H1 (cell line): ENCODE results near the gene TLL2. TPM values are rescaled to one million over a fixed set of nuclear protein-coding genes. Genes with fewer than 3 reads are reported as not detected.

Source experiments
- CTCF ChIA-PET: fragments of 300-600 bp; sonication (Branson Sonifier 250); formaldehyde crosslinking; loops from one replicate; lab custom pipeline; 2021; ENCODE audit not compliant: partially characterized antibody; lab: Charles Lee
- POLR2A ChIA-PET: fragments of 300-600 bp; sonication (Branson Sonifier 250); formaldehyde crosslinking; loops from one replicate; lab custom pipeline; 2021; ENCODE audit warnings: inconsistent platforms; ENCODE audit not compliant: partially characterized antibody; lab: Charles Lee
- DNase-seq, 2 experiments: peaks; one replicate each; pipeline versions ENCODE4 v3.0.0 to v3.0.0-alpha.2; 2010 to 2022; ENCODE audit warnings: low spot score in 2 of 2, low read depth in 1 of 2, mixed read lengths in 1 of 2
- FAIRE-seq: peaks from 2 replicates; lab custom pipeline; 2011; peaks lifted over from hg19 to GRCh38; lab: Jason Lieb, UNC
- H2AFZ ChIP-seq: 2 replicates; pipeline ENCODE4 v1.8.1; 2012; ENCODE audit warnings: low read length, inconsistent platforms
- H2AK5ac ChIP-seq: 2 replicates; pipeline ENCODE4 v1.6.1; 2013; ENCODE audit warnings: low read depth, low read length
- H2BK120ac ChIP-seq: replicated peaks from 2 replicates; pipeline ENCODE3; 2013; ENCODE audit warnings: low read depth, low read length, inconsistent platforms
- H2BK12ac ChIP-seq: 2 replicates; pipeline ENCODE4 v1.6.1; 2013; ENCODE audit warnings: low read depth, low read length
- H2BK15ac ChIP-seq: 2 replicates; pipeline ENCODE4 v1.6.1; 2013; ENCODE audit warnings: low read length
- H2BK20ac ChIP-seq: 2 replicates; pipeline ENCODE4 v1.6.1; 2013; ENCODE audit warnings: low read length
- H2BK5ac ChIP-seq: 2 replicates; pipeline ENCODE4 v1.6.1; 2013; ENCODE audit warnings: low read depth, low read length
- H3K14ac ChIP-seq: 2 replicates; pipeline ENCODE4 v1.6.1; 2013; ENCODE audit warnings: inconsistent platforms; ENCODE audit not compliant: insufficient read length
- H3K18ac ChIP-seq: 2 replicates; pipeline ENCODE4 v1.6.1; 2013; ENCODE audit warnings: low read length; ENCODE audit errors: extremely low read depth
- H3K23ac ChIP-seq: 2 replicates; pipeline ENCODE4 v1.6.1; 2013; ENCODE audit warnings: inconsistent platforms; ENCODE audit not compliant: insufficient read length
- H3K23me2 ChIP-seq: 2 replicates; pipeline ENCODE4 v1.6.1; 2013; ENCODE audit warnings: low read depth, low read length
- H3K27ac ChIP-seq: 2 replicates; pipeline ENCODE4 v1.6.1; 2011; ENCODE audit warnings: low read depth, low read length, inconsistent platforms
- H3K27me3 ChIP-seq, 4 experiments: replicated peaks in 1 of 4; 1 replicate in 1 of 4; 2 replicates in 3 of 4; pipeline versions ENCODE4 v1.6.1 to v1.8.1; 2011 to 2013; ENCODE audit warnings: low read length in 3 of 4, mild to moderate bottlenecking in 3 of 4, inconsistent platforms in 2 of 4, mixed read lengths in 2 of 4, moderate library complexity in 1 of 4; ENCODE audit not compliant: control insufficient read depth in 3 of 4, insufficient read depth in 3 of 4; ENCODE audit errors: extremely low read depth in 1 of 4
- H3K36me3 ChIP-seq, 4 experiments: 2 replicates each; pipeline versions ENCODE4 v1.6.1 to v1.8.1; 2011 to 2013; ENCODE audit warnings: mild to moderate bottlenecking in 4 of 4, low read length in 3 of 4, moderate library complexity in 2 of 4, control low read depth in 1 of 4, inconsistent platforms in 1 of 4; ENCODE audit not compliant: insufficient read depth in 4 of 4, control insufficient read depth in 2 of 4
- H3K4ac ChIP-seq: replicated peaks from 2 replicates; pipeline ENCODE3; 2013; ENCODE audit warnings: low read length, low read depth, mixed read lengths, inconsistent platforms; ENCODE audit not compliant: insufficient read length
- H3K4me1 ChIP-seq, 4 experiments: replicated peaks in 1 of 4; 1 replicate in 1 of 4; 2 replicates in 3 of 4; pipeline versions ENCODE4 v1.6.1 to v1.8.1; 2011 to 2013; ENCODE audit warnings: low read length in 3 of 4, inconsistent platforms in 2 of 4, mixed read lengths in 1 of 4; ENCODE audit not compliant: insufficient read depth in 4 of 4, control insufficient read depth in 3 of 4
- H3K4me2 ChIP-seq, 2 experiments: 2 replicates each; pipeline versions ENCODE4 v1.6.1 to v1.8.1; 2011 to 2013; ENCODE audit warnings: low read depth in 2 of 2, low read length in 2 of 2, control low read depth in 1 of 2, inconsistent platforms in 1 of 2, mild to moderate bottlenecking in 1 of 2; ENCODE audit not compliant: insufficient read depth in 1 of 2
- H3K4me3 ChIP-seq, 4 experiments: fragments of 200-600, 300-600 bp in 1 of 4; sonication (generic), shearing (Covaris generic), sonication (Bioruptor Twin) in 1 of 4; 2 replicates each; pipeline versions ENCODE4 v1.5.1 to v1.8.1; 2011 to 2016; ENCODE audit warnings: low read length in 4 of 4, low read depth in 3 of 4, control low read depth in 2 of 4, inconsistent platforms in 2 of 4, mild to moderate bottlenecking in 2 of 4, mixed read lengths in 1 of 4, moderate library complexity in 1 of 4; ENCODE audit not compliant: insufficient read depth in 2 of 4; ENCODE audit errors: extremely low read depth in 1 of 4
- H3K56ac ChIP-seq: replicated peaks from 2 replicates; pipeline ENCODE3; 2013; ENCODE audit warnings: low read depth, mild to moderate bottlenecking, mixed read lengths, low read length, inconsistent platforms; ENCODE audit not compliant: insufficient read length
- H3K79me1 ChIP-seq: 2 replicates; pipeline ENCODE4 v1.6.1; 2013; ENCODE audit warnings: low read depth, low read length, control low read depth
- H3K79me2 ChIP-seq, 2 experiments: 2 replicates each; pipeline versions ENCODE4 v1.6.1 to v1.8.1; 2012 to 2013; ENCODE audit warnings: low read length in 2 of 2, mild to moderate bottlenecking in 2 of 2, inconsistent platforms in 1 of 2; ENCODE audit not compliant: insufficient read depth in 2 of 2, control insufficient read depth in 1 of 2
- H3K9ac ChIP-seq, 4 experiments: replicated peaks in 1 of 4; 1 replicate in 1 of 4; 2 replicates in 3 of 4; pipeline versions ENCODE4 v1.6.1 to v1.8.1; 2011 to 2013; ENCODE audit warnings: low read depth in 3 of 4, low read length in 3 of 4, control low read depth in 2 of 4, mild to moderate bottlenecking in 2 of 4, moderate library complexity in 2 of 4, inconsistent platforms in 1 of 4; ENCODE audit errors: extremely low read depth in 1 of 4
- H3K9me3 ChIP-seq, 2 experiments: 2 replicates each; pipeline versions ENCODE4 v1.6.1 to v1.8.1; 2012 to 2013; ENCODE audit warnings: mild to moderate bottlenecking in 2 of 2, moderate library complexity in 2 of 2, control low read depth in 1 of 2, inconsistent platforms in 1 of 2, low read depth in 1 of 2, low read length in 1 of 2, mixed read lengths in 1 of 2; ENCODE audit not compliant: insufficient read depth in 2 of 2
- H4K20me1 ChIP-seq, 2 experiments: replicated peaks in 1 of 2; 2 replicates each; pipeline versions ENCODE3 to v1.8.1; 2011 to 2013; ENCODE audit warnings: inconsistent platforms in 2 of 2, low read length in 2 of 2, mild to moderate bottlenecking in 1 of 2; ENCODE audit not compliant: insufficient read depth in 2 of 2, control insufficient read depth in 1 of 2
- H4K5ac ChIP-seq: 2 replicates; pipeline ENCODE4 v1.6.1; 2013; ENCODE audit warnings: low read length, low read depth, mixed read lengths, inconsistent platforms; ENCODE audit not compliant: insufficient read length
- H4K8ac ChIP-seq: 2 replicates; pipeline ENCODE4 v1.8.0; 2013; ENCODE audit warnings: mild to moderate bottlenecking, moderate library complexity, low read length, inconsistent platforms; ENCODE audit not compliant: insufficient read depth; ENCODE audit errors: extremely low read depth
- H4K91ac ChIP-seq: replicated peaks from 2 replicates; pipeline ENCODE3; 2013; ENCODE audit warnings: low read length, mixed read lengths, inconsistent platforms; ENCODE audit not compliant: insufficient read length
- CBX8 ChIP-seq: fragments of 300-800, 300-1000 bp; sonication (generic); IDR thresholded peaks from 2 replicates; pipeline ENCODE4 v1.7.1; 2016; ENCODE audit warnings: low read depth, low read length, borderline replicate concordance
- HDAC2 ChIP-seq, 2 experiments: fragments of 300-600 bp in 1 of 2; sonication (generic) in 1 of 2; IDR thresholded peaks; 2 replicates each; pipeline ENCODE4 v1.6.1; 2011 to 2012; ENCODE audit warnings: low read depth in 2 of 2, low read length in 2 of 2, mild to moderate bottlenecking in 2 of 2, moderate library complexity in 2 of 2, borderline replicate concordance in 1 of 2, inconsistent platforms in 1 of 2
- KDM1A ChIP-seq: fragments of 200-600, 300-600 bp; sonication (generic); IDR thresholded peaks from 2 replicates; pipeline ENCODE4 v1.7.1; 2016; ENCODE audit warnings: mild to moderate bottlenecking, low read length, borderline replicate concordance
- POLR2A ChIP-seq, 2 experiments: IDR thresholded peaks; 1 replicate in 1 of 2; 2 replicates in 1 of 2; pipeline ENCODE4 v1.6.1; 2011; ENCODE audit warnings: low read depth in 2 of 2, low read length in 2 of 2, mild to moderate bottlenecking in 2 of 2; ENCODE audit errors: control extremely low read depth in 1 of 2
- RBBP5 ChIP-seq: IDR thresholded peaks from 2 replicates; pipeline ENCODE4 v1.7.1; 2012; ENCODE audit warnings: low read depth, mild to moderate bottlenecking, inconsistent platforms, low read length, moderate library complexity, borderline replicate concordance
- SIN3A ChIP-seq, 2 experiments: IDR thresholded peaks in 1 of 2; conservative IDR thresholded peaks in 1 of 2; 2 replicates each; pipeline ENCODE4 v1.6.1; 2011 to 2012; ENCODE audit warnings: low read length in 2 of 2, improper control_type of control experiment in 1 of 2, low read depth in 1 of 2, mild to moderate bottlenecking in 1 of 2
- SRF ChIP-seq: IDR thresholded peaks from 2 replicates; pipeline ENCODE4 v1.6.1; 2011; ENCODE audit warnings: mild to moderate bottlenecking, low read depth, low read length, moderate library complexity
- TEAD4 ChIP-seq: IDR thresholded peaks from 2 replicates; pipeline ENCODE4 v1.6.1; 2012; ENCODE audit warnings: low read depth, low read length, inconsistent platforms, mixed read lengths
- USF2 ChIP-seq: IDR thresholded peaks from 2 replicates; pipeline ENCODE4 v1.6.1; 2011; ENCODE audit warnings: low read length, improper control_type of control experiment
- WGBS, 2 experiments: shearing (Covaris generic) in 1 of 2; methylation state at CpG; one replicate each; pipeline versions ENCODE4 v1.1.6 to v1.1.7; 2013 to 2015; ENCODE audit warnings: low lambda C conversion rate in 2 of 2, mixed read lengths in 2 of 2, inconsistent platforms in 1 of 2, low coverage in 1 of 2, missing lambda C conversion rate in 1 of 2; ENCODE audit not compliant: insufficient replicate concordance in 2 of 2, insufficient coverage in 1 of 2, insufficient read length in 1 of 2; ENCODE audit errors: extremely low coverage in 1 of 2, missing lambda C conversion rate in 1 of 2; 5-methylcytosine and 5-hydroxymethylcytosine counted together
- polyA plus RNA-seq, 7 experiments: library from polyadenylated mRNA; depleted of rRNA in 3 of 7; stranded (reverse) in 5 of 7; unstranded in 2 of 7; fragments of >200 nt in 5 of 7; fragments of 200-250 nt in 2 of 7; gene quantifications; 1 replicate in 5 of 7; 2 replicates in 1 of 7; 4 replicates in 1 of 7; pipeline versions ENCODE4 v1.2.1 to v1.2.3, GENCODE V29; 2011 to 2013; ENCODE audit warnings: missing spikeins in 2 of 7, mixed read lengths in 2 of 7
- total RNA-seq: library from RNA; stranded (reverse); fragmentation: NEBNext Ultra II Directional; extraction: Animal tissue kit (Norgen Biotek cat#: 25700); gene quantifications from 2 replicates; pipeline ENCODE4 v1.2.1, GENCODE V29; 2021

TLL2 gene
- total and polyA plus RNA-seq, 2 of the 8 experiments (the other 6 are each of a cell fraction or from before 2014, with no cell fraction given) = 2.4 to 3.2 TPM

- H3K4me3 ChIP-seq = no peak overlapping the region
- ChIA-PET CTCF (interaction anchor here (0.9 to 1.5 kb wide), 6 partner anchors 13 to 84 kb away, joined by 3 to 5 read pairs (median 3); no protein-coding TSS in a partner anchor), POLR2A (interaction anchor here (1.1 kb wide), 1 partner anchor 10 kb away, joined by 3 read pairs; no protein-coding TSS in a partner anchor)
- H3K14ac ChIP-seq = no peak overlapping the region
- H2BK5ac ChIP-seq = no peak overlapping the region
- no peaks in the 10 kb centered on the region for H3K27me3 ChIP-seq
- H4K5ac ChIP-seq = no peak overlapping the region
- H2BK120ac ChIP-seq = no peak overlapping the region
- no peak overlapping the region for H2BK15ac ChIP-seq
- no peaks in the 10 kb centered on the region for H4K20me1 ChIP-seq
- H2BK12ac ChIP-seq = no peak overlapping the region
- no peaks in the 10 kb centered on the region; the same call in 1 of the 2 replicates for H3K23me2 ChIP-seq
- no peak overlapping the region for H3K4ac ChIP-seq
- peaks cover 0 to 1% (median 0%) of the 10 kb centered on the region in 4 experiments; a peak in 2 of 7 replicates for H3K4me1 ChIP-seq
- no peak overlapping the region for H4K8ac ChIP-seq
- no peaks in the 10 kb centered on the region for H3K79me2 ChIP-seq
- no peak for FAIRE-seq
- WGBS, 2 experiments = 84% methylated on average over 2 of the region's 2 CpGs; no CpG with 5 or more reads in 1 of the 2 experiments
- H2AK5ac ChIP-seq = no peak overlapping the region
- no peak overlapping the region for H3K23ac ChIP-seq
- H3K18ac ChIP-seq = no peak overlapping the region
- H2AFZ ChIP-seq = no peak overlapping the region
- H3K56ac ChIP-seq = no peak overlapping the region
- no peak overlapping the region for H4K91ac ChIP-seq
- no peak overlapping the region for H3K27ac ChIP-seq
- H3K4me2 ChIP-seq = no peak overlapping the region
- no peak overlapping the region for H3K9ac ChIP-seq
- TF ChIP-seq POLR2A (IDR thresholded peaks at IDR 0.05; ENCODE audit: control extremely low read depth in 1 of 2, low read depth in 2 of 2, low read length in 2 of 2) = no peak
- TF ChIP-seq SIN3A (conservative IDR thresholded peaks at IDR 0.05 in 1 of 2, IDR thresholded peaks at IDR 0.05 in 1 of 2; ENCODE audit: low read depth in 1 of 2, low read length in 2 of 2) = no peak
- no peak for TF ChIP-seq TEAD4
- no peak for TF ChIP-seq CBX8
- TF ChIP-seq HDAC2 (IDR thresholded peaks at IDR 0.05; ENCODE audit: borderline replicate concordance in 1 of 2, low read depth in 2 of 2, low read length in 2 of 2) = no peak
- no peak for TF ChIP-seq SRF
- no peak for TF ChIP-seq KDM1A
- no peak for TF ChIP-seq USF2
- no peak for TF ChIP-seq RBBP5
- no peak overlapping the region for H2BK20ac ChIP-seq
- no peaks in the 10 kb centered on the region for H3K79me1 ChIP-seq
- no peaks in the 10 kb centered on the region for H3K9me3 ChIP-seq
- H3K36me3 ChIP-seq = no peaks in the 10 kb centered on the region
- DNase-seq = no peak
Measured at GRCh38 chr10:96427291-96427690, 86.4 kb downstream of the TLL2 start.
